Kidney (tissue), 14 donors: ENCODE data around the gene ACLY. TPM values are rescaled to one million over a fixed set of nuclear protein-coding genes. Genes with fewer than 3 reads are reported as not detected.

Experiments
- DNase-seq, 5 donors: peaks; one replicate each; pipeline ENCODE4 v3.0.0-alpha.2; 2013 to 2020
- FAIRE-seq: peaks from 2 replicates; lab custom pipeline; 2012; peaks lifted over from hg19 to GRCh38; lab: Jason Lieb, UNC
- H3K27ac ChIP-seq, 2 donors: one replicate each; pipeline ENCODE4 v1.7.0; 2013; ENCODE audit warnings: low read depth in 2 of 2, low read length in 2 of 2, inconsistent platforms in 1 of 2
- H3K27me3 ChIP-seq: one replicate; pipeline ENCODE4 v1.7.1; 2013; ENCODE audit warnings: low read length, inconsistent platforms; ENCODE audit not compliant: control insufficient read depth, insufficient read depth
- H3K36me3 ChIP-seq, 3 donors: one replicate each; pipeline versions ENCODE4 v1.7.0 to v1.7.1; 2013; ENCODE audit warnings: low read length in 3 of 3, control low read depth in 1 of 3, inconsistent platforms in 1 of 3; ENCODE audit not compliant: insufficient read depth in 3 of 3, control insufficient read depth in 2 of 3
- H3K4me1 ChIP-seq, 3 donors: one replicate each; pipeline versions ENCODE4 v1.7.0 to v1.7.1; 2013; ENCODE audit warnings: low read length in 3 of 3, inconsistent platforms in 1 of 3, low read depth in 1 of 3; ENCODE audit not compliant: control insufficient read depth in 2 of 3, insufficient read depth in 2 of 3
- H3K4me3 ChIP-seq, 3 donors: one replicate each; pipeline versions ENCODE4 v1.7.0 to v1.8.1; 2013; ENCODE audit warnings: low read length in 3 of 3, control low read depth in 1 of 3, inconsistent platforms in 1 of 3
- H3K9ac ChIP-seq, 3 donors: one replicate each; pipeline versions ENCODE4 v1.7.0 to v1.7.1; 2013; ENCODE audit warnings: low read length in 3 of 3, control low read depth in 1 of 3, inconsistent platforms in 1 of 3
- H3K9me3 ChIP-seq, 3 donors: one replicate each; pipeline versions ENCODE4 v1.7.0 to v1.7.1; 2013; ENCODE audit warnings: low read length in 3 of 3, control low read depth in 1 of 3, inconsistent platforms in 1 of 3; ENCODE audit not compliant: control insufficient read depth in 2 of 3, insufficient read depth in 1 of 3
- CTCF ChIP-seq: IDR thresholded peaks from 3 replicates; pipeline ENCODE4 v1.5.1; 2012; ENCODE audit warnings: mild to moderate bottlenecking, moderate library complexity, borderline replicate concordance; ENCODE audit not compliant: insufficient read depth; ENCODE audit errors: extremely low read depth
- intact Hi-C: fragments of 100-400 bp; cut with DNase I; formaldehyde crosslinking; loops from one replicate; pipeline ENCODE4 v1.11.1; 2022
- polyA plus RNA-seq: library from polyadenylated mRNA; stranded (reverse); fragments of 350-450 nt; fragmentation: Illumina TruSeq; extraction: RNeasy Lipid Tissue Mini Kit (QIAGEN cat#74804); gene quantifications from one replicate; pipeline ENCODE4 v1.2.3, GENCODE V29; 2014; ENCODE audit warnings: low read depth, low replicate concordance; ENCODE audit not compliant: insufficient read depth
- total RNA-seq: library from RNA; stranded (reverse); fragmentation: NEBNext Ultra II Directional; extraction: Animal tissue kit (Norgen Biotek cat#: 25700); gene quantifications from one replicate; pipeline ENCODE4 v1.2.1, GENCODE V29; 2021
- donor health status: control.
- donor health status: control.
- donor health status: control.
- donor health status: control.
- donor health status: control.
- donor health status: DM: yes; HTN: yes; CAD: no.
- donor health status: Normal renal cell carcinoma (clear cell type).

The ACLY gene
- total and polyA plus RNA-seq, 2 donors from 2014 or later = 33.7 to 104 TPM

- intact Hi-C loops = no loop called here
- H3K36me3 ChIP-seq = peaks cover 2 to 53% (median 39%) of the 10 kb centered on the region in 3 donors
- DNase-seq (no peak), FAIRE-seq (no peak)
- H3K27me3 ChIP-seq = no peaks in the 10 kb centered on the region
- TF ChIP-seq CTCF = no peak
- no peak overlapping the region for H3K9ac ChIP-seq
- peaks cover 0 to 3% (median 0%) of the 10 kb centered on the region in 3 donors for H3K4me1 ChIP-seq
- H3K9me3 ChIP-seq = no peaks in the 10 kb centered on the region
- H3K4me3 ChIP-seq = no peak overlapping the region
- H3K27ac ChIP-seq = no peak overlapping the region
Measured at GRCh38 chr17:41891135-41892020, 27.4 kb downstream of the ACLY start.

- FAIRE-seq = no peak
- Histone ChIP-seq H3K27me3 (no peaks in the 10 kb centered on the region), H3K36me3 (peaks cover 7 to 70% (median 49%) of the 10 kb centered on the region in 3 donors), H3K4me1 (no peaks in the 10 kb centered on the region), H3K9ac (no peak overlapping the region), H3K4me3 (no peak overlapping the region), H3K9me3 (no peaks in the 10 kb centered on the region), H3K27ac (no peak overlapping the region)
- no peak for DNase-seq
- no peak for TF ChIP-seq CTCF
- intact Hi-C loops = no loop called here
Measured at GRCh38 chr17:41888332-41888965, 30.3 kb downstream of the ACLY start.

GRCh38 chr17:41885733-41886132 lies 33.0 kb downstream of the ACLY start:
- TF ChIP-seq CTCF = peak; percentile 27
- no peak overlapping the region for H3K4me3 ChIP-seq
- H3K4me1 ChIP-seq = no peaks in the 10 kb centered on the region
- DNase-seq = peak in 3 of 5 donors; percentile 44 to 54 (median 46)
- H3K9ac ChIP-seq = no peak overlapping the region
- intact Hi-C loops = no loop called here
- FAIRE-seq = no peak
- H3K9me3 ChIP-seq = no peaks in the 10 kb centered on the region
- peaks cover 5 to 69% (median 38%) of the 10 kb centered on the region in 3 donors for H3K36me3 ChIP-seq
- H3K27me3 ChIP-seq = no peaks in the 10 kb centered on the region
- H3K27ac ChIP-seq = no peak overlapping the region
